SK-N-MC (cell line): ENCODE measurements around the gene RNF213.
"Not testable (repeated sequence)": the region's sequence is repeated elsewhere in the genome, so short reads cannot be mapped to it uniquely, and the experiment has no call there.

Experiments
- FOXP2 ChIP-seq: optimal IDR thresholded peaks from 2 replicates; pipeline ENCODE3; 2011; ENCODE audit warnings: mild to moderate bottlenecking, moderate library complexity; ENCODE audit not compliant: insufficient read depth; ENCODE audit errors: extremely low read length, control extremely low read depth
- POLR2AphosphoS5 ChIP-seq: IDR thresholded peaks from 2 replicates; pipeline ENCODE4 v1.6.1; 2012; ENCODE audit warnings: mild to moderate bottlenecking, low read depth, low read length, borderline replicate concordance

DNA sequence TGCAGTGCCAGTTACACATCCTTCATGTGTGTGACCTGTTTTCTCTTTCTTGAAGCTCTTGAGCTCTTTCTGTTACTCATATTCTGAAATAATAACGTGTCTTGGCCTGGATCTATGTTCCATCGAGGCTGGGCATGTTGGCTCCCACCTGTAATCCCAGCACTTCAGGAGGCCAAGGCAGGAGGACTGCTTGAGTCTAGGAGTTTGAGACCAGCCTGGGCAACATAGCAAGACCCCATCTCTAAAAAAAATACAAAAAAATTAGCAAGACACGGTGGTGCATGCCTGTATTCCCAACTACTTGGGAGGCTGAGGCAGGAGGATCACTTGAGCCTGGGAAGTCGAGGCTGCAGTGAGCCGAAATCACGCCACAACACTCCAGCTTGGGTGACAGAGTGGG is 68.8 kb downstream of the RNF213 start:
- not testable (repeated sequence) for TF ChIP-seq FOXP2, POLR2AphosphoS5
